ENCODE data around the gene LDLRAD3. TPM values are rescaled to one million over a fixed set of nuclear protein-coding genes. Genes with fewer than 3 reads are reported as not detected.

LDLRAD3 gene, protein sequence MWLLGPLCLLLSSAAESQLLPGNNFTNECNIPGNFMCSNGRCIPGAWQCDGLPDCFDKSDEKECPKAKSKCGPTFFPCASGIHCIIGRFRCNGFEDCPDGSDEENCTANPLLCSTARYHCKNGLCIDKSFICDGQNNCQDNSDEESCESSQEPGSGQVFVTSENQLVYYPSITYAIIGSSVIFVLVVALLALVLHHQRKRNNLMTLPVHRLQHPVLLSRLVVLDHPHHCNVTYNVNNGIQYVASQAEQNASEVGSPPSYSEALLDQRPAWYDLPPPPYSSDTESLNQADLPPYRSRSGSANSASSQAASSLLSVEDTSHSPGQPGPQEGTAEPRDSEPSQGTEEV
- total RNA-seq: 15.4 and 28.0 TPM in 2 replicates

GRCh38 chr11:35943713-35944502, at the start of gene LDLRAD3:
Gene LDLRAD3, plus strand, starts transcription at chr11:35944062. Its CDS starts 37 bp downstream, at chr11:35944099.

